GM21526 (cell line): Measurements from ENCODE around the gene ABCA13.

Source experiments
- ATAC-seq: cut with Tn5 transposase; IDR thresholded peaks from one replicate; pipeline ENCODE4 v1.9.1; 2021; ENCODE audit warnings: moderate library complexity; ENCODE audit not compliant: unreplicated experiment, low FRiP score

Gene ABCA13

DNA sequence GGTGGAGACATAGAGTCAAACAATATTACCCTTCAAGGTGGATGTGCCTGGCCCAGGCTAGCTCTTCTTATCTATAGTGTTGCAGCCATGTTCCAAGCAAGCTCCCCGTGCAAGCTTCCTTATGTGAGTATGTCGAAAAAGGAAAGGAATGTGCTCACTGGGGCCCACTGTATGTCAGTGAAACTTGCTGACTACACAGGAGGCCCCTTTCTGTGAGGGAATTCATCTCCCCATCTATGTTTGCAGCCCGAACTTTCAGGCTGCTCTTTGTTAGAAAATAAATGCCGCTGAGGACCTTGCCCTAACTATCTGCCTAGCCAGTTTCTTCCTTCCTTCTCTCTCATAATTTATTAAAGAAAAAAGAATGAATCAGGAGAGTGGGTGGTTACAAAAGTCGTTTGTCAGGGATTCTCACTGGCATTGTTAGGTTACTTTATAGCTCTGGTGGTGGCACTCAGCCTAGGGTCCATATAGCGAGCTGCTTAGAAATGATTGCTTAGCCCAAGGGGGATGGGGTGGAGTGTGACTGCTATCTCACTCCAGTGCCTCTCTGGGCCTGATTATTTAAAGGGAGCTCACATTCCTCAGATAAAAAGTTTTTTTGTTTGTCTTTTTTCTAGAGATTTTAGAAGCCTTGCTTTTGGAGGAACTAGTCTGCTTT is 302.1 kb downstream of the ABCA13 start:
- ATAC-seq: no peak

DNA sequence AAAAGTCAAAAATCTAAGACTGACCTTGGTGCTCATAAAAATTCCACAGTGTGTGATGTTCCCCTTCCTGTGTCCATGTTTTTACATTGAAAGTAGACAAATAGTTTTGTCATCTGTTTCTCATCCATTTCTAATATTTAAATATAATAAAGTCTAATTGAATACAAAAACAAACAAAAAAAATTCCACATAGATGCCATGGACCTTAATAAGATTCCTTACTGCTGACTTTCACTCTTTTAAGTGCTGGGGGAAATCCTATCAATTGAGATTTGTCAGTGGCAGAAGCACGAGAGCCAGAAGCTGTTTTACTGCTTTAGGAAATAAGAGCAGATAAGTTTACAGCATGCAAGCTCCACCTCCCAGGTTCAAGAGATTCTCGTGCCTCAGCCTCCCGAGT is 310.0 kb downstream of the ABCA13 start:
- ATAC-seq: no peak

DNA sequence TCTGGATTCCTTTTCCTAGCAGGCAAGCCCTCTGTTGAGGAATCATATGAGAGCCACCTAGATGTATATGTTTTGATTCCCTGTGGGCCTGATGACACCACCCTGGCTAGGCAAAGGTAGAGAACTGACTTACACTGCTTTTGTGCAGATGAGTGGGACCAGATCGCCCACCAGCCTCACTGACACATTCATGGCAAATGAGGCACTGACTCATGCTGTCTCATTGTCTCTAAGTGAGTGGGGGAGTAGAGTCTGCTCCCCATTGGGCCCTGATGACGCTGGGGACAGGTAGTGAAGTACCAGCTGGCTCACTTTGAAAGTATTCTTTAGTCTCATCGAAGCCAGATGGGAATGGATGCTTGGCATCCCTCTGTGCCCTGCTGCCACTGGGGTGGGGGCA is 326.3 kb downstream of the ABCA13 start:
- no peak for ATAC-seq

DNA sequence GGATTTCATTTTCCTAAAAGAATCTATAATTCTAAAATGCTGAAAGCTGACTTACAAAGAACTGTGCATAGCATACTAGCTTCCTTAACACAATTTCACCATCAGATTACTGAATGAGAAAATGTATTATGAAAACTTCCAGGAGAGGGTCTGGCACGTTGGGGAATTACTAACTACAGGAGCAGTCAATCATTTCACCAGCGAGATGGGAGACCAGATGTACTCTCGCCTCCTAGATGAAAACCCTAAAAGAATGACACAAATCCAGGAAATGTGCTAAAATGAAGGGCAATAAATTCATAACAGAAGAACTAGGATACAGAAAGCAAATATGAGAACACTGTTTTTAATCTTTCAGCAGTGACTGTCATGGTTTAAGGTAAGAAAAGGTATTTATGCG is 330.8 kb downstream of the ABCA13 start:
- ATAC-seq: no peak

DNA sequence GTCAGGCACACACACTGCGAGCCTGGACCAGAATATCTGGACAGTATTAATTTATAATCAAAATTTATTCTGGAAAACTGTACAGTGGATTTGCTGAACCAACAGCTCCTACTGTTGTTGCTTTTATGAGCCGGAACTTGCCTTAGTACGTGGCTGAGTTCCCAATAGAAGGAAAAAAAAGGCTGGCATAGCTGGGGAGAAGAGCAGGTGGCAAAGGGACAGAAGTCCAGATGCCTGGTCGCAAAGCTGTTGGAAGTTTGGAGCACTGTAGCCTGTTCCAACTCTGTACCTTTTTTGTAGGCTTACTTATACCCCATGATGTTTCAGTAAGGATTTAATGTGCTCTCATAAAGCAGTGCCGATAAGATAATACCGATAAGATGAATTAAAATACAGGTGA is 333.8 kb downstream of the ABCA13 start:
- ATAC-seq: no peak

DNA sequence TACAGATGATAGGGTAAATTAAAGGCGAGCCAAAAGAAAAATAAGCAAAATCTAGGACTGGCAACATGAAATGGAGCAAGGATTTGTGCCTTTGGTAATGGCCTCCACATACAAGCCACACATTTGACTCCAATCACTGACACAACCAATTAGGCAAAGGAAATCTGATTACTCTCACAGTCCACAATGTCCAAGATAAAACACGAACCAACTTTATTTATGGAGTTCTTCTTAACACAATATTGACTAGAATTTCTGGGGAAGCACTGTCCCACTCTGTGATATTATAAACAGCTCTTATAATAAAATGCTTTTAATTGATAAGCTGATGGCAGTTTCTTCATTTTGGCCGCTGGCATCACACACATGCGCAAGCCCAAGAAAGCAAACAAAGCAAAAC is 334.2 kb downstream of the ABCA13 start:
- ATAC-seq: no peak

DNA sequence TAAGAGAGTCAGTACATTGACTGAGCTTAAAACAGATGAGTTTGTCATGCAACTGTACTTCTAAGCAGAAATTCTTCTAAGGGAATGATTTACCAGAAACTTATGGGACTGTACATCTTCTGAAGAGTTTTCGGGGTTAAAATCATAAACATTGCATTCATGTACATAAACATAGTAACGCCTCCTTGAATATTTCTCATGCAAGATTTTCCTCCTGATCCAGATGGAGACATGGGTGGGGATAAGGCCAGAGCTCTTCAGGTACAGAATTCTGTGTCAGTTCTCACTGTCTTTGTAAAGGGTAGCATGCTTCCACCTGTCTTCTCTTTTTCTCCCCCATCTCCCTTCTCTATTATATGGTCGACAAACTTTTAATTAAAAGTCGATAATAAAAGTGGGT is 335.3 kb downstream of the ABCA13 start:
- no peak for ATAC-seq

DNA sequence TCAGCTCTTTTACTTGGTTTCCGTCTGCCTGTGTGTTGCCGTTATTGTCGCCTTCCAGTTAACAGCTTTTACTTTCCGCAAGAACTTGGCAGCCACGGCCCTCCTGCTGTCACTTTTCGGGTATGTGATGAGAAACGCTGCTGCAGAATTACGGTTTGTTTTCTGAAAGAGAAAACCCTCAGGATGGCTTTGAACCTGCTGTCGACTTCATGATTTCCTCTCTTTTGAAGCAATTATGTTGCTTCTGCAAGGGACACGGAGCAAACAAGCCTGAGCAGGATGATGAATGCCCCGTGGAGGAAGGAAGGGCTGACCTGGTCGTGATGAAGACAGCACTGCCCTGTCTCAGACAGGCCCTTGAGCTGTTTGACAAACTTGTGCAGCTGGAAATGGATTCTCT is 339.8 kb downstream of the ABCA13 start:
- ATAC-seq: no peak

DNA sequence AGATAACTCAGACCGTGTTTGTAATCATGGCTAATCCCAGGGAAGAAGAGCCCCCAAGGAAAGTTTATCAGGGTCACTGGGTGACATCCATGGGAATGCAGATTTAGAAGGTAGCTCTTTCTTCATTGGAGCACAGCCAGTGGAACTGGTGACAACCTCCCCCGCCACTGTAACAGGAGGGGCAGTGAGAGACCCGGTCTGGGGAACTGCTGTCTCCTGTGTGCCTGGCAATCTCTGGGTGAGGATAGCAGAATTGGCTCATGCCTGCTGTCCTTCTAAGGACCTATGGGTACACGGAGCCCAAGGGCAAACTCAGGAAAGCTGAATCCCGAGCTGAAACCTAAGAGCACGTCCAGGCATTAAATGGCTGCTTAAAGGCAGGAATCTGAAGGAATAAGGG is 341.6 kb downstream of the ABCA13 start:
- no peak for ATAC-seq

DNA sequence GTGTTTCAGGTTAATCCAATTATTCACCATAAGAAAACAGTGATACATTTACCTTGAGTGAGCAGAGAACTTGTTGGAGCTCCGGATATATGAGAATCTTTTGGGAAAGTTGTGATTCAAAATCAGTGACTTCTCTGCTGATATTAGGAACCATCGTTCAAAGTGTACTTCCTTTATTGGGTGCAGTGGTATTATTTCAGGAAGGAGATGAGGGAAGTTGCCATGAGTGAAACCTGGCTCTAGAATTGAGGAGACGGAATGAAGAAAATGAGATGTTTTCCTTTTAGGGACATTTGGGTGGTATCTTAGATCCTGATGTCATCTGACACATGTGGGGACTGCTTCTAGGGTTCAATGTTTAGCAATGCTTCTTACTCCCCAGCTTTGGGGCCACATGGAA is 343.9 kb downstream of the ABCA13 start:
- ATAC-seq: no peak

DNA sequence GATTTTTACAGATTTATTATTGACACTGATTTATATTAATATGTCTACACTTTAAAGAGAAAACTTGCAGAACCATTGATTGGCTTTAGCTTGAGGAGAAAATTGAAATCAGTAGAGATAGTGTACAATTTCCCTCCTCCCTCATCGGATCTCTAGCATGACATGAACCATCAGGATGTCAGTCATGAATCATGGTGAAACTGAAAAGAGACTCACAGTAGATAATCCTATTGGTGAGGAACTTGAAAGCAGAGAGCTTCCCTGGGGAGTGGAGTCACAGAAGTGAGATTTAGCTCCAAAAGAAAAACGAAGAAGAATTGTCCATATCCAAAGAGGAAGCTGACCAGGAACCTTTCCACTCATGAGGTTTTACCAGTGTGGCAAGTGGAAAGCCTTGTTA is 346.8 kb downstream of the ABCA13 start:
- ATAC-seq: no peak

DNA sequence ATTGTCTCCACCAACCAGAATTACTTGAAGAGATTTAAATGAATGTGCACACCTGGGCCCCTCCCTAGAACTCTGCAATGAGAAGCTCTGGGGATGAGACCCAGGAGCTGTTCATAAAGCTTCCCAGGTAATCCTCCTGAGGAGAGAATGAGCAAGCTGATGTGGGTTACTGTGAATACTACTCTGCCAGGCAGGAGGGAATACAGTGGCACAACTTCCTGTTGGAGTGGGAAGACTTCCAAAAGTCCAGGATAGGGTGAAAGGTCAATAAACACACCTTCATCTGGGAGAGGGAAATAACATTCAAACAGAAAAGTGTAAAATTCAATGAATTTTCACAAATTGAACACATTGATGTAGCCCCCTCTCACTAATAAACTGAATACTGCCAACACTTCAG is 351.4 kb downstream of the ABCA13 start:
- no peak for ATAC-seq

DNA sequence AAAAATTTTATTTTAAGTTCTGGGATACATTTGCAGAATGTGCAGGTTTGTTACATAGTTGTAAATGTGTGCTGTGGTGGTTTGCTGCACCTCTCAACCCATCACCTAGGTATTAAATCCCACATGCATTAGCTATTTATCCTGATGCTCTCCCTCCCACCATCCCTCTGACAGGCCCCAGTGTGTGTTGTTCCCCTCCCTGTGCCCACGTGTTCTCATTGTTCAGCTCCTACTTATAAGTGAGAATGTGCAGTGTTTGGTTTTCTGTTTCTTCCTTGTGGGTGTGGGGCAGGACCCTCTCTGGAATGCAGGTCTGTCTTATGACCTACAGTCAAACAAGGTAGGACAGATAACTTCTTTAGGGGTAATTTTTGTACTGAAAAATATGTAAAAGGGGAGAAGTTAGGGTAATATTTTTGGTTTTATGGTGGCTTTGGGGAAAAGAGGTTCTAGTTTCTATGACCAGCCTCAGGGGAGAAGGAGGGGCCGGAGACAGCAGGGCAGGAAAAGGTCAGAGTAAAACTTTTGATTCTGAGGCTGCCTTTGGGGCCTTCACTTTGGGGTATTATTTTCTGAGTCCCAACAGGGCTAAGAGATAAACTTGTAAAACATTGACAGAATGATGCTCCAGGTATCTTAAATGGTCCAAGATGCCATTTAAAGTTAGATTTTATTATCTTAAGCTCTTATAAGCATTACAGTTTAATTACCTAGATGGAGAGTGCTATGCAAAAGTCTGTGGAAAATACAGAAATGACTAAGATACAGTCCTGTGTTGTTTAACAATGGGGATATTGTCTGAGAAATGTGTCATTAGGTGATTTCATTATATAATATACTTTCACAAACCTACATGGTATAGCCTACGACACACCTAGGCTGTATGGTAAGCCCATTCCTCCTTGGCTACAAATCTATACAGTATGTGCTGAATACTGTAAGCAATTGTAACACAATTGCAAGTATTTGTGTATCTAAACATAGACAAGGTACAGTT is 354.8 kb downstream of the ABCA13 start:
- no peak for ATAC-seq

DNA sequence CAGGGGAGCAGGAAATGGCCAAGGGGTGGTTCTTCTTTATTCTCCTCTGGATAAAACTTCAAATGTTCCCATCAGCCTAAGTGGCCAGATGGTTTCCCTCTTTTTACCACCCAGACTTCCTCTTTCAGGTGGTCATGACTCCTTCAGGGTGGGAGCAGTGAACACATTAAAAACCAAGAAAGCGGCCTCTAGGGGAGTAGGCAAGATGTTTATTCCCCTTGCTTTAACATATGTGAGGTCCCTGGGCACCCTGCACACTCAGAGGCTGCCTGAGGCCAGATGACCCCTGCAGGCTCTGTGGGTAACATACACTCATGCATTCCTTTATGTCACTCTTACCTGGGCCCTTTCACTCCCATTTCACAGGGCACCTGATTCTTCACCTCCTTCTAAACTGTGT is 357.4 kb downstream of the ABCA13 start:
- ATAC-seq: no peak

DNA sequence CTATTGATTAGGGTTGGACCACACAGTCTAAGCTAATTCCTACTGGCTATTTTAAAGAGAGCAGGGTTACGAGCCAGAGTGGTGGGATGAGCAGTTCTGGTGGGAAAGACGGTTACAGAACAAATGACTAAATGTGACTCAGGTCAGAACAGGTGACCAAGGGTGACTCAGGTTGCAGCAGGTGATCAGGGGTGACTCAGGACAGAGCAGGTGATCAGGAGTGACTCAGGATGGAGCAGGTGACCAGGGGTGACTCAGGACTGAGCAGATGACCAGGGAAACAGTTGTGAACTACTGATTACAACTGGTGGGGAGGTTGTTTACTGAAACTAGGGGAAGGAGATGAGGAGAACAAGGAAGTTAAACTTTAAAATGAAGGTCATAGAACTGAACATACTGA is 366.3 kb downstream of the ABCA13 start:
- ATAC-seq: no peak

DNA sequence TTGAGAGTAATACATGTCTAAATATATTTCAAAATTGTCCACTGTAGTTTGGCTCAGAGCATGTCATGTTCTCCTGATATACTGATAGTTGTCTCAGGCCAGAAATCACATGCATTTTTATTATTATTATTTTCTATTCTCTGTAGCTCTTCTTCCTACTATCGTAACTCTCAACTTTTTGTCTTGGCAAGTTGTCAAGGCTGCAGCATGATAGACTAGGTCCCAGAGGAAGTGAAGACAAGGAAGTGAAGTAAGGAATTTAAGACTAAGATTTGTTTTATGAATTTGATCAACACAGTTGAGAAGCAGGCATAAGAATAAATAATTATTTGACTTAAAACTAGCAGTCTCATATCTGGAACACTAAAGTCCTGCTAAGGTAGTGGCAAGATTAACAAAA is 369.5 kb downstream of the ABCA13 start:
- no peak for ATAC-seq

DNA sequence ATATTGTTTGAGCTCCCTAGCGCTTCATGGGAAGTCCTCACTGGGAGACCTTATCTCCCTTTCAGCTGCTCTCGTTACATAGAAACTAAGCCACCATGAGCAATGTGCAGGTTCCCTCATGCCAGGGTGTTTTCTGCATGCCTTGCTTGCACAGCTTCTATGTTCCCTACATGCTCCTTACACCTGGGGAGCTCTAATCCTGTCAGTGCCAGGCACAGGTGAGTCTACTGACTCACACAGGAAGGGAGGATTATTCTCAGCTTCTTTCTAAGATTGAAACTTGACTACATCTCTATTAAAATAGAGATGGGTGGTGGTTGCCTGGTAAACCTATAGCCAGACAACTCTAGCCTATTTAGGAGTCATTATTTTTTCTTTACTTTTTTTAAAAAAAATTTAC is 377.4 kb downstream of the ABCA13 start:
- no peak for ATAC-seq

DNA sequence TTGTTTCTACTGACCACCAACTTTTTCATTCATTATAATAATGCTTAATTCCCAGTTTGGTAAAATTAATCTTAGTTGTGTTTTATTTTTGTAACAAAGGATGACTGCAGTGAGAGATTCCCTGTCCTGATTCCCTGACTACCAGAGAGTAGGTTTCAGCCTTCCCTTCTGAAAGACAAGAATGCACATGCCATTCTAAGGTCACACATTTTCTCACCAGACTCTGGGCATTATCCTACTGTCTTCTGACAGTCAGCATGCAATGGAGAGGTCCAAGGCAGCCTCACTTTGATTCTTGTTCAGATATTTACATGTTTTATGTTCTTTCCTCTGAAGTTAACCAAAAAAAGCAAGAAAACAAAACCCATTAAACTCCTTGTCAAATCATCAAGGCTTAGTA is 380.4 kb downstream of the ABCA13 start:
- ATAC-seq: no peak

DNA sequence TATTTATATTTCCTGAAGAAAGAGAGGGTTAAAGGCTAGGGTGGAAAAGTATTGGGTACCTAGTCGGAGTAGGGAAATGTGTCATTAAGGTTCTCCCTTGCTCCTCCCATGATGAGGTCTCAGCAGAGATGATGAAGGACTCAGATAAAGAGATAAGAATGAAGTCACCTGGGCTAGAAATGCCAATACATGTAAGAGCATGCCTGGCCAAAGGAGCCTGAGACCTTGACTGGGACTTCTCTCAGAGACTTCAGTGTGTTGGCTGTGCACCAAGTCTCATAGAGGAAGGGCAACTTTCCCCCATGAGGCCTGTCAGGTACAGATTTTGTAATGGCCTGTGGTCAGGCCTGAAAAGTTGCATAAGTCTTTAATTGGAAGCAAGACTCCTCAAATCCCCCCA is 392.1 kb downstream of the ABCA13 start:
- no peak for ATAC-seq

DNA sequence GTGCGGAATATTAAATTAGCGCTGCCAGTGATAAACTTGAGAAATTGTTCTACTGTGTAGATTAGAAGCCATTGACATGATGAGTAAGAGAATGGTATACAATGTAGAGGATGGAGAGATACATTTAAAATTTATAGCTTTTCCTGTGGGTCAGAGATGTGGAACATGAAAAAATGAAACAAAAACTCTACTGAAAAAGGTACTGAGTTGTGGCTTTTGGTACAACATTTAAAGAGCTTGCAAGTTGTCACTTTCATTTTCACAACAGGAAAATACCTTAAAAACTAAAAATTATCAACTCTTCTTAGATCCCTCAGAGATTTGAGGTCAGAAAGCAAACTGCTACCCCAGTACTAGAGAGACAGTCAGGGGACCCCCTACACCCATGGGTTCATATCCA is 404.3 kb downstream of the ABCA13 start:
- no peak for ATAC-seq

DNA sequence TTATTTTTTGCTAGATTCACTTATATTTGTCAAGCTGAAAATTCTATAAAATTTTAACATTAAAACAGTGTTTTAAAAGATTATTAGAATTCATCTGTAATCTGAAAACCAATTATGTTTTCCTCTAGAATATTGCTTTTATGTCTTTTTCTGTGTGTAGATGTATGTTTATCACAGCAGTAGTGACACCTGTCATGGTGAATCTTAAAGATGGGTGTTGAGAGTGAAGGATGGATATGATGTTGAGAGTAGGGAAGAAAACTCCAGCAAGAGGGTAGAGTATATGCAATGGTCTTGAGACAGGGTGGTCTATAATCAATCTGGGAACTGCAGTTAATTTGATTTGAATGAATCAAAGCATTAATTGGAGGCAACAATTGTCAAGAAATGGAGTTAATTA is 416.2 kb downstream of the ABCA13 start:
- ATAC-seq: no peak

DNA sequence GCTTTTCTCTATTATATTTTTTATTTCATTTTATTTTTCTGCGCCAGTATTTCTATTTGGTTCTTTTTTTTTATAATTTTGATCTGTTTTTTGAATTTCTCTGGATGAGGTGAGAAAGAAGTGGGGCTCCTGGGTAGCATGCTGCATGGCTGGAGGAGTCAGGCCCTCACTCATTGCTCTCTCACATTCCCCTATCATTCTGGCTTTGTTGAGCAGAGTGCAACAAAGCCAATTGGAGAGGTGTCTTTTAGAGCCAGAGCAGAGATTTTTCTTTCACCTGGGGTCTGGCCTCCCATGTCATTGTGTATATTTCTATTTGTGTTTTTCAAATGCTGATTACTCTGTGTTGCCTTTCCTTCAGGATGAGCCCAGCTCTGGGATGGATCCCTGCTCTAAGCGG is 423.1 kb downstream of the ABCA13 start:
- ATAC-seq: no peak
